SK-N-SH treated with all-trans-retinoic acid at 6 μM for 48 hours (cell line): ENCODE results near the gene DGKZ.

Experiments
- BACH2 ChIP-seq: fragments of 250-450 bp; sonication (Bioruptor Pico); IDR thresholded peaks from 2 replicates; pipeline ENCODE4 v1.9.0; 2021; ENCODE audit warnings: mild to moderate bottlenecking, borderline replicate concordance
- CREB5 ChIP-seq: fragments of 250-450 bp; sonication (Bioruptor Pico); IDR thresholded peaks from 2 replicates; pipeline ENCODE4 v1.5.1; 2020; ENCODE audit warnings: low read depth, mild to moderate bottlenecking, moderate library complexity
- CSDC2 ChIP-seq: fragments of 250-450 bp; sonication (Bioruptor Pico); IDR thresholded peaks from 2 replicates; pipeline ENCODE4 v1.5.0; 2020; ENCODE audit warnings: mild to moderate bottlenecking, moderate library complexity
- ESRRG ChIP-seq: fragments of 250-450 bp; sonication (Bioruptor Pico); IDR thresholded peaks from 2 replicates; pipeline ENCODE4 v1.6.1; 2021; ENCODE audit warnings: mild to moderate bottlenecking
- PATZ1 ChIP-seq: fragments of 250-450 bp; sonication (Bioruptor Pico); IDR thresholded peaks from 2 replicates; pipeline ENCODE4 v1.8.0; 2020; ENCODE audit warnings: mild to moderate bottlenecking, moderate library complexity, borderline replicate concordance
- PPARA ChIP-seq: fragments of 250-450 bp; sonication (Bioruptor Pico); IDR thresholded peaks from 2 replicates; pipeline ENCODE4 v1.5.0; 2020; ENCODE audit warnings: mild to moderate bottlenecking, borderline replicate concordance
- TSHZ2 ChIP-seq: fragments of 250-450 bp; sonication (Bioruptor Pico); IDR thresholded peaks from 2 replicates; pipeline ENCODE4 v1.5.0; 2020; ENCODE audit warnings: mild to moderate bottlenecking, moderate library complexity
- ZFP30 ChIP-seq: fragments of 450-650 bp; formaldehyde crosslinking; IDR thresholded peaks from 2 replicates; pipeline ENCODE4 v1.5.0; 2022; ENCODE audit warnings: mild to moderate bottlenecking, moderate library complexity
- ZNF70 ChIP-seq: fragments of 450-650 bp; formaldehyde crosslinking; IDR thresholded peaks from 2 replicates; pipeline ENCODE4 v1.5.0; 2020; ENCODE audit warnings: mild to moderate bottlenecking, moderate library complexity
- ZNF8 ChIP-seq: fragments of 450-650 bp; formaldehyde crosslinking; IDR thresholded peaks from 2 replicates; pipeline ENCODE4 v1.5.0; 2020; ENCODE audit warnings: mild to moderate bottlenecking, moderate library complexity
- TF ChIP-seq, protein P1 (sequence below): fragments of 250-450 bp; sonication (Bioruptor Pico); IDR thresholded peaks from 2 replicates; pipeline ENCODE4 v1.5.1; 2021; ENCODE audit warnings: mild to moderate bottlenecking, moderate library complexity
- TF ChIP-seq, protein P2 (sequence below): fragments of 250-450 bp; sonication (Bioruptor Pico); IDR thresholded peaks from 2 replicates; pipeline ENCODE4 v1.8.0; 2021; ENCODE audit warnings: low read depth, mild to moderate bottlenecking, moderate library complexity, borderline replicate concordance

- no peak for TF ChIP-seq PATZ1
- TF ChIP-seq CSDC2 (CRISPR knock-in tag), result no peak
- no peak for TF ChIP-seq TSHZ2 (CRISPR knock-in tag)
- TF ChIP-seq ZFP30 (CRISPR knock-in tag), result no peak
- no peak for TF ChIP-seq ZNF70 (CRISPR knock-in tag)
- no peak for TF ChIP-seq ZNF8 (CRISPR knock-in tag)
- TF ChIP-seq BACH2 (CRISPR knock-in tag), result no peak
- TF ChIP-seq ESRRG (CRISPR knock-in tag), result no peak
- TF ChIP-seq, protein P1, sequence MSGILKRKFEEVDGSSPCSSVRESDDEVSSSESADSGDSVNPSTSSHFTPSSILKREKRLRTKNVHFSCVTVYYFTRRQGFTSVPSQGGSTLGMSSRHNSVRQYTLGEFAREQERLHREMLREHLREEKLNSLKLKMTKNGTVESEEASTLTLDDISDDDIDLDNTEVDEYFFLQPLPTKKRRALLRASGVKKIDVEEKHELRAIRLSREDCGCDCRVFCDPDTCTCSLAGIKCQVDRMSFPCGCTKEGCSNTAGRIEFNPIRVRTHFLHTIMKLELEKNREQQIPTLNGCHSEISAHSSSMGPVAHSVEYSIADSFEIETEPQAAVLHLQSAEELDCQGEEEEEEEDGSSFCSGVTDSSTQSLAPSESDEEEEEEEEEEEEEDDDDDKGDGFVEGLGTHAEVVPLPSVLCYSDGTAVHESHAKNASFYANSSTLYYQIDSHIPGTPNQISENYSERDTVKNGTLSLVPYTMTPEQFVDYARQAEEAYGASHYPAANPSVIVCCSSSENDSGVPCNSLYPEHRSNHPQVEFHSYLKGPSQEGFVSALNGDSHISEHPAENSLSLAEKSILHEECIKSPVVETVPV (CRISPR knock-in tag), result no peak
- no peak for TF ChIP-seq PPARA (CRISPR knock-in tag)
- TF ChIP-seq CREB5 (CRISPR knock-in tag), result no peak
- TF ChIP-seq, protein P2, sequence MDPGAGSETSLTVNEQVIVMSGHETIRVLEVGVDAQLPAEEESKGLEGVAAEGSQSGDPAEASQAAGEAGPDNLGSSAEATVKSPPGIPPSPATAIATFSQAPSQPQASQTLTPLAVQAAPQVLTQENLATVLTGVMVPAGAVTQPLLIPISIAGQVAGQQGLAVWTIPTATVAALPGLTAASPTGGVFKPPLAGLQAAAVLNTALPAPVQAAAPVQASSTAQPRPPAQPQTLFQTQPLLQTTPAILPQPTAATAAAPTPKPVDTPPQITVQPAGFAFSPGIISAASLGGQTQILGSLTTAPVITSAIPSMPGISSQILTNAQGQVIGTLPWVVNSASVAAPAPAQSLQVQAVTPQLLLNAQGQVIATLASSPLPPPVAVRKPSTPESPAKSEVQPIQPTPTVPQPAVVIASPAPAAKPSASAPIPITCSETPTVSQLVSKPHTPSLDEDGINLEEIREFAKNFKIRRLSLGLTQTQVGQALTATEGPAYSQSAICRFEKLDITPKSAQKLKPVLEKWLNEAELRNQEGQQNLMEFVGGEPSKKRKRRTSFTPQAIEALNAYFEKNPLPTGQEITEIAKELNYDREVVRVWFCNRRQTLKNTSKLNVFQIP (CRISPR knock-in tag), result no peak
Observed at GRCh38 chr11:46410021-46410420, 62.8 kb downstream of the DGKZ start.
